DND-41 (cell line): ENCODE measurements around the gene FBXO28.

Experiments
- EZH2 ChIP-seq: IDR thresholded peaks from 3 replicates; pipeline ENCODE4 v1.6.1; 2012; ENCODE audit warnings: borderline replicate concordance, low read depth, mild to moderate bottlenecking, moderate library complexity, low read length, inconsistent platforms; ENCODE audit not compliant: severe bottlenecking
- TF ChIP-seq, protein P1 (sequence below): IDR thresholded peaks from 2 replicates; pipeline ENCODE4 v1.5.1; 2012; ENCODE audit warnings: borderline replicate concordance, low read length, moderate library complexity, mild to moderate bottlenecking; ENCODE audit not compliant: poor library complexity, severe bottlenecking; ENCODE audit errors: extremely low read depth

DNA sequence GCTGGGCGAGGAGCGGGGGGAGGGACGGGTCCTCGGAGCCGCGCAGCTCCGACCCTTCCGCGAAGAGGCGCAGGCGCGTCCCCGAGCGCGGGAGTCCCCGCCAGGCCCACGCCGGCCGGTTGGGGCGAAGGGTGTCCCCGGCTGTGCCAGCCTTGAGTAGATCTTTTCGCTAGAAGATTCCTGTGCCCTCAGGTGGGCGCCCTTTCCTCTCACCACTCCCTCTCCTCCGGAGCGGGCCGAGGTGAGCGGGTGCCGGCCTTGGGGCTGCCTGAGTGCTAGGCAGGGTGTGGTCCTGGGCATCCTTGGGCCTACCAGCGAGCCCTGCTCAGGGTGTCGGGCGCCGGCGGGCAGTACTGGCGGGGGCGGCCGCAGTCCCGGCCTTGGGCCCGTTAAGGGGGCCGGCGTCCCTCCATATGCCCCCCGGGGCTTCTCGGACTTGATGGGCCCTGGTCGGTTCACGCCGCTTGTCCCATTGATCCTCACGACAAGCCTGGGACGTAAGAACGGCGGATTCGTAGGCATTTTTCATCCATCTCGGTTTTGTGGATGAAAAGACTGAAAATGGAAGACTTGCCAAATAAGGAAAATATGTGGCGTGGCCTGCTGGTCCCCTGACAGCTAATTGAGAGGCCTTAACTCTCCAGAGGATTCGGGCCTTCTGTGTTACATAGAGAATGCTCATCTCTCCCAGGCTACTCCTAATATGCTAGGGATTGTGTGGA lies 69.8 kb downstream of the FBXO28 start:
- no peak for TF ChIP-seq EZH2
- TF ChIP-seq, protein P1, sequence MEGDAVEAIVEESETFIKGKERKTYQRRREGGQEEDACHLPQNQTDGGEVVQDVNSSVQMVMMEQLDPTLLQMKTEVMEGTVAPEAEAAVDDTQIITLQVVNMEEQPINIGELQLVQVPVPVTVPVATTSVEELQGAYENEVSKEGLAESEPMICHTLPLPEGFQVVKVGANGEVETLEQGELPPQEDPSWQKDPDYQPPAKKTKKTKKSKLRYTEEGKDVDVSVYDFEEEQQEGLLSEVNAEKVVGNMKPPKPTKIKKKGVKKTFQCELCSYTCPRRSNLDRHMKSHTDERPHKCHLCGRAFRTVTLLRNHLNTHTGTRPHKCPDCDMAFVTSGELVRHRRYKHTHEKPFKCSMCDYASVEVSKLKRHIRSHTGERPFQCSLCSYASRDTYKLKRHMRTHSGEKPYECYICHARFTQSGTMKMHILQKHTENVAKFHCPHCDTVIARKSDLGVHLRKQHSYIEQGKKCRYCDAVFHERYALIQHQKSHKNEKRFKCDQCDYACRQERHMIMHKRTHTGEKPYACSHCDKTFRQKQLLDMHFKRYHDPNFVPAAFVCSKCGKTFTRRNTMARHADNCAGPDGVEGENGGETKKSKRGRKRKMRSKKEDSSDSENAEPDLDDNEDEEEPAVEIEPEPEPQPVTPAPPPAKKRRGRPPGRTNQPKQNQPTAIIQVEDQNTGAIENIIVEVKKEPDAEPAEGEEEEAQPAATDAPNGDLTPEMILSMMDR: peak; percentile 42
